ENCODE data around the gene OGFOD3.
A peak's percentile ranks its signal among the peaks of the same experiment; 100 is the strongest.

Gene OGFOD3

DNA sequence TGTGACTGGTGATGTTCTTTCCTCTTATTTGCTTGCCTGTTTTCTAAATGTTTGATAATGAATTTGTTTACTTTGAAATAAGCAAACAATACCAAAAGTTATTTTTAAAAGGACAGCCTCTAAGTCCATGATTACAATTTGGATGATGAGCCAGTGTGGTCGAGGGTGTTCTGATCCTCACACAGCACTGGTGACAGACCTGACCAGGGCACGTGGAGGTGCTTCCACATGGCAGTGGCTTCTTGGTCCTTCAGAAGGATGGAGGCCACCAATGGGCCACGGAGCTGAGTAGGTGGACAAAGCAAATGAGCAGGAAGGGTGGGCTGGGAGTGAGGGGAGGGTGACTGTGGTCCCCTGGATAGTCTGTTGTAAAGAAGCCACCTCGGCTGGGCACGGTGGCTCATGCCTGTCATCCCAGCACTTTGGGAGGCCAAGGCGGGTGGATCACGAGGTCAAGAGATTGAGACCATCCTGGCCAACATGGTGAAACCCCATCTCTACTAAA lies 63.5 kb downstream of the OGFOD3 start:
- no peak overlapping the region for H3K4me3 ChIP-seq (ENCODE audit: low read depth, low read length)
- no peak for DNase-seq
- H3K27me3 ChIP-seq, result no peaks in the 10 kb centered on the region
- TF ChIP-seq, protein P1, sequence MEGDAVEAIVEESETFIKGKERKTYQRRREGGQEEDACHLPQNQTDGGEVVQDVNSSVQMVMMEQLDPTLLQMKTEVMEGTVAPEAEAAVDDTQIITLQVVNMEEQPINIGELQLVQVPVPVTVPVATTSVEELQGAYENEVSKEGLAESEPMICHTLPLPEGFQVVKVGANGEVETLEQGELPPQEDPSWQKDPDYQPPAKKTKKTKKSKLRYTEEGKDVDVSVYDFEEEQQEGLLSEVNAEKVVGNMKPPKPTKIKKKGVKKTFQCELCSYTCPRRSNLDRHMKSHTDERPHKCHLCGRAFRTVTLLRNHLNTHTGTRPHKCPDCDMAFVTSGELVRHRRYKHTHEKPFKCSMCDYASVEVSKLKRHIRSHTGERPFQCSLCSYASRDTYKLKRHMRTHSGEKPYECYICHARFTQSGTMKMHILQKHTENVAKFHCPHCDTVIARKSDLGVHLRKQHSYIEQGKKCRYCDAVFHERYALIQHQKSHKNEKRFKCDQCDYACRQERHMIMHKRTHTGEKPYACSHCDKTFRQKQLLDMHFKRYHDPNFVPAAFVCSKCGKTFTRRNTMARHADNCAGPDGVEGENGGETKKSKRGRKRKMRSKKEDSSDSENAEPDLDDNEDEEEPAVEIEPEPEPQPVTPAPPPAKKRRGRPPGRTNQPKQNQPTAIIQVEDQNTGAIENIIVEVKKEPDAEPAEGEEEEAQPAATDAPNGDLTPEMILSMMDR (IDR thresholded peaks at IDR 0.05; ENCODE audit: low read depth, low read length), result no peak
- no peaks in the 10 kb centered on the region for H3K9me3 ChIP-seq
- no peaks in the 10 kb centered on the region for H3K36me3 ChIP-seq
- peaks cover 16% of the 10 kb centered on the region for H3K4me1 ChIP-seq

DNA sequence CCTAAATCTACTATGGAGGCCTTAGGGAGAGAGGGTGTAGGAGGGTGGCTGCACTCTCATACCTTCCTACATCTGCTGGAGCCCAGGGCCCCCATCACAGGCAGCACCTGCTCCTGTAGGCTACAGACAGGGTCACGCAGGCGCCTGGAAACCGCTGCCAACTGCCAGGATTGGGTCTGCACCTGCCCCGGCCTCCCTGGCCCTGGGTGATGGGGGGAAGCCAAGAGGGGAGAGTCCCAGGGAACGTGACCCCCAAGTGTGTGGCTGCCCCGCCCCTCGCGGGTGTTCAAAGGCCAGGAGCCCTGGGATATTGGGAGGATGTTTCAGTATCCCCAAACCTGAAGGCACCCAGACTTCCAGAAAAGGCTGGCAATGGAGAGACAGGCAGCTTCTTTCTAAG lies 64.9 kb downstream of the OGFOD3 start:
- Histone ChIP-seq H3K4me1 (peaks cover 8% of the 10 kb centered on the region), H3K9me3 (no peaks in the 10 kb centered on the region)

DNA sequence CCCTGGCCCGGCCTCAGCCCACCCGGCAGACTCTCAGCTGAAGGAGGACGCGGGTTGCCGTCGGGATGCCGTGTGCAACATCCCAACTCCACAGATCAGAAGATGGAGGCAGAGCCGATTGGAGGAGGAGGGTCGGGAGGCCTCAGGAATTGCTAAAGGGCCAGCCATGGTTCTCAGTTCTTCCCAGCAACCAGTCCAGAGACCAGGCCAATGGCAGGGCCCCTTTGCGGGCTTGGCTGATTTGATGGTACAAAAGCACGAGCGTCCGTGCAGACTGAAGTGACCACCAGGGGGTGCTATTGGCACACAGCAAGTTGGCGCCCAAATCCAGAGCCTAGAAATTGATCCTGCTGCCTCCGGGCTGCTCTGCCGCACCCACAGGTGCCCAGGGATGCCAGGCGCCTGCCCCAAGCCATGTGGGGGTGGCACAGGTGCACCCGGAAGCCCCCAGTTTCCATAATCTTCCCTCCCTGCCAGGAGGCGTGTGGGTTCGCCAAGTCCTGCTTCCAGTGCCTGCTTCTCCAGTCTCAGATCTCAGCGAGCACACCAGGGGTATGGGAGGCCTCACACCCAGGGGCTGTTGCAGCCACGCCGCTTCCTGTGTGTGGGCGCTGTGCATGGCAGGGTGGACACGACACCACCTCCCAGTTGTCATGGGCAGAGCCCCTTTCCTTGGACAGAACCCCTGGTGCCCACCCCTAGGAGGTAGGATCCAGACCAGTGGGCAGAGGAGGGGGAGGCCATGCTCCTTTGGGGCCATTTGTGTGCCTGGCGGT lies 66.5 kb downstream of the OGFOD3 start:
- no peak overlapping the region for H3K4me3 ChIP-seq (ENCODE audit: low read depth, low read length)
- H3K27me3 ChIP-seq, result no peaks in the 10 kb centered on the region
- peak; percentile 92 for DNase-seq
- H3K9me3 ChIP-seq, result no peaks in the 10 kb centered on the region
- TF ChIP-seq, protein P1 (IDR thresholded peaks at IDR 0.05; ENCODE audit: low read depth, low read length), result peak; percentile 97
- no peaks in the 10 kb centered on the region for H3K36me3 ChIP-seq
- peaks cover 6% of the 10 kb centered on the region for H3K4me1 ChIP-seq

More for the DNA sequence above, 64.9 kb downstream of the OGFOD3 start:
- H3K27me3 ChIP-seq, result no peaks in the 10 kb centered on the region
- no peaks in the 10 kb centered on the region for H3K36me3 ChIP-seq
- no peak overlapping the region for H3K4me3 ChIP-seq (ENCODE audit: low read depth, low read length)
- DNase-seq, result no peak
- TF ChIP-seq, protein P1 (IDR thresholded peaks at IDR 0.05; ENCODE audit: low read depth, low read length), result no peak

DNA sequence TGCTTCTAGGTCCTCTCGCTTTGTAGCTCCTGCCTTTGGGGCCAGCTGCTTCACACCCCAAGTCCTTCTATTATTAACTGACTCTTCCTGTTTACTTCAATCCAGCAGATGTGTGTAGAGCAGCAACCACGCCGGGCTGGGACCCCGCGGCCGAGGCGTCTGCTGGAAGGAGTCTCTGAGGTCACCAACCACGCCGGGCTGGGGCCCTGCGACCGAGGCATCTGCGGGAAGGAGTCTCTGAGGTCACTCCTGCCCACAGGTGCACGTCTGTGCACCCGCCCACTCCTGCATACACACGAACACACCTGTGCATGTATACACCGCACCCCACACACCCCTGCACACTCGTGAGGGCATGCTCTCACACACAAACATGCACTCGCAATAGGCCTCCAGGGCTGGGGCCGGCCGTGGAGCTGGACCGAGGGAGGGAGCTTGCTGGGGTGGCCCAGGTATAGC lies 67.1 kb downstream of the OGFOD3 start:
- no peak overlapping the region for H3K4me3 ChIP-seq (ENCODE audit: low read depth, low read length)
- DNase-seq, result no peak
- no peaks in the 10 kb centered on the region for H3K9me3 ChIP-seq
- H3K27me3 ChIP-seq, result no peaks in the 10 kb centered on the region
- TF ChIP-seq, protein P1 (IDR thresholded peaks at IDR 0.05; ENCODE audit: low read depth, low read length), result no peak
- H3K36me3 ChIP-seq, result no peaks in the 10 kb centered on the region
- peaks cover 6% of the 10 kb centered on the region for H3K4me1 ChIP-seq

DNA sequence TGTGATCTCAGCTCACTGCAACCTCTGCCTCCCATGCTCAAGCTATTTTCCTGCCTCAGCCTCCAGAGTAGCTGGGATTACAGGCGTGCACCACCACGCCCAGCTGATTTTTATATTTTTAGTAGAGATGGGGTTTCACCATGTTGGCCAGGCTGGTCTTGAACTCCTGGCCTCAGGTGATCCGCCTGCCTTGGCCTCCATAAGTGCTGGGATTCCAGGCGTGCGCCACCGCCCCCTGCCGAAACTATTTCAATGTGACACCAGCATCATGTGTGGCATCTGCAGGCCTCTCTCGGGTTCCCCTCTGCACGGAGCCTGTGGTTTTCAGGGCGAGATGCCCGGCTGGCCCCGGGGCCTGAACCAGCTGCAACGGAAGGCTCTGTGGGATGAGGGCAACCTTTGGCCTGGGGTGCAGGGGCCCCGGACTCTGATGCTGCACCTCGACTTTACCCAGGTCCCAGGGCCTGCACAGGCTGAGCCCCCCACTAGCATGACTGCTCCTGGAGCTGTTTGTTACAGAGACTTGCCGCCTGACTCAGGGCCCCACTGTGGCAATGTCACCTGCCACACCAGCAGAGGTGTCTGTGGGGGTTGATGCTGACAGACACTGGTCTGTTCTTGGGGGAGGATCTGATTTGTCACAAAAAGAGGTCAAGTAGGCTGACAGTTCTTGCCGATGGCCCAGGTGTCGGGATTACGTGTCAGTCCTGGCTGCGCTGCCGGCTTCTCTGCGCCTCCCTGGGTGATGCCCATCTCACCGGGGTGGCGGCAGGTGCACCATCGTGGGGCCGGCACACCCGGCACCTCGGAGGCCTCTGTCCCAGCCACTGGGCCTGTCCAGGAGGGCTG lies 68.0 kb downstream of the OGFOD3 start:
- Histone ChIP-seq H3K4me3 (ENCODE audit: low read depth, low read length) (no peak overlapping the region), H3K27me3 (no peaks in the 10 kb centered on the region), H3K4me1 (peaks cover 6% of the 10 kb centered on the region)

More for the DNA sequence above, 68.0 kb downstream of the OGFOD3 start:
- TF ChIP-seq, protein P1 (IDR thresholded peaks at IDR 0.05; ENCODE audit: low read depth, low read length), result no peak
- DNase-seq, result peak; percentile 28
- Histone ChIP-seq H3K36me3 (no peaks in the 10 kb centered on the region), H3K9me3 (no peaks in the 10 kb centered on the region)
